ENCODE data around the gene DOK6. TPM values are rescaled to one million over a fixed set of nuclear protein-coding genes. Genes with fewer than 3 reads are reported as not detected.

Gene DOK6
- total and polyA plus RNA-seq, 8 donors, result 2.9 to 19.1 (median 14.9) TPM

DNA sequence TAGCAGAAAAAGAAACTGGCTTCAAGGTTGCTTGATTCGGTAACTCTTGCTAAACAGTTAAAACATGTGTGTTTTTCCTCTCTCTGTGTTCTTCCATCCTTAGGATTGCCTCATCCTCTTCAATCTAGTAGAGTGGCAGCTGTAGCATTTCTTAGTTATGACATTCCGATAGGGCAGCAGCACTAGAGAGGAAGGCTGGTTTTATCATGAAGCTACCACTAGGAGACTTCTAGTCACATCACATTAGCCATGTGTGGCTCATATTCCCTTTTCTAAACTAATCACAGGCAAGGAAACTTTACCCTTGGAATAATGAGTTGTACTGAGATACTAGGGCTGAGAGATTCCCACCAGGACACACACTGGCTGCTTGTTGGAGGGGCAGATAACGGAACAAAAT, 187.6 kb downstream of the DOK6 start:
- ATAC-seq, result peak; percentile 46
- no peaks in the 10 kb centered on the region for H3K27me3 ChIP-seq
- H3K27ac ChIP-seq, result no peak overlapping the region
- DNase-seq, result no peak
- no peaks in the 10 kb centered on the region for H3K36me3 ChIP-seq
- no peak overlapping the region for H3K4me3 ChIP-seq
- no peaks in the 10 kb centered on the region for H3K4me1 ChIP-seq
- intact Hi-C loops (cut with DNase I), result no loop called here
- H3K9me3 ChIP-seq, result no peaks in the 10 kb centered on the region
- TF ChIP-seq, protein P1, sequence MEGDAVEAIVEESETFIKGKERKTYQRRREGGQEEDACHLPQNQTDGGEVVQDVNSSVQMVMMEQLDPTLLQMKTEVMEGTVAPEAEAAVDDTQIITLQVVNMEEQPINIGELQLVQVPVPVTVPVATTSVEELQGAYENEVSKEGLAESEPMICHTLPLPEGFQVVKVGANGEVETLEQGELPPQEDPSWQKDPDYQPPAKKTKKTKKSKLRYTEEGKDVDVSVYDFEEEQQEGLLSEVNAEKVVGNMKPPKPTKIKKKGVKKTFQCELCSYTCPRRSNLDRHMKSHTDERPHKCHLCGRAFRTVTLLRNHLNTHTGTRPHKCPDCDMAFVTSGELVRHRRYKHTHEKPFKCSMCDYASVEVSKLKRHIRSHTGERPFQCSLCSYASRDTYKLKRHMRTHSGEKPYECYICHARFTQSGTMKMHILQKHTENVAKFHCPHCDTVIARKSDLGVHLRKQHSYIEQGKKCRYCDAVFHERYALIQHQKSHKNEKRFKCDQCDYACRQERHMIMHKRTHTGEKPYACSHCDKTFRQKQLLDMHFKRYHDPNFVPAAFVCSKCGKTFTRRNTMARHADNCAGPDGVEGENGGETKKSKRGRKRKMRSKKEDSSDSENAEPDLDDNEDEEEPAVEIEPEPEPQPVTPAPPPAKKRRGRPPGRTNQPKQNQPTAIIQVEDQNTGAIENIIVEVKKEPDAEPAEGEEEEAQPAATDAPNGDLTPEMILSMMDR (IDR thresholded peaks at IDR 0.05), result no peak

DNA sequence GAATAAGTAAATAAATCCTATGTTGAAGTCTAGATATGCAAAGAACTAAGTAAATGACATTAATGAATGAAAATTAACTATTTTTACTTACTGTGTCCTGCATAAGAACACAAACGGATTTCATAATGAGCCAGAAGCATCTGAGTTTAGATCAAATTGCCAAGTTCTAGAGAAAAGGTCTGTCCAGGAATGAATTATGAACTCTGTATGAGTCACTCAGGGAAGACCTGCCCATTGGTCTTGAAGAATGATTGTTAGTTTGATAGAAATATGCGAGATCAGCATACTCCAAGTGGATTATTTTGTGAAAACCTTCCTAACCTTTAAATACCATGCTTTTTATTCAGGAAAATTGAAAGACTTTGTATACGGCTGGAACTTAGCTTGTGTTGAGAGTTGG, 189.5 kb downstream of the DOK6 start:
- TF ChIP-seq, protein P1 (IDR thresholded peaks at IDR 0.05), result no peak
- H3K36me3 ChIP-seq, result no peaks in the 10 kb centered on the region
- DNase-seq (no peak), ATAC-seq (no peak)
- H3K4me1 ChIP-seq, result no peaks in the 10 kb centered on the region
- H3K4me3 ChIP-seq, result no peak overlapping the region
- intact Hi-C loops (cut with DNase I), result no loop called here
- no peaks in the 10 kb centered on the region for H3K27me3 ChIP-seq
- H3K9me3 ChIP-seq, result no peaks in the 10 kb centered on the region
- no peak overlapping the region for H3K27ac ChIP-seq

DNA sequence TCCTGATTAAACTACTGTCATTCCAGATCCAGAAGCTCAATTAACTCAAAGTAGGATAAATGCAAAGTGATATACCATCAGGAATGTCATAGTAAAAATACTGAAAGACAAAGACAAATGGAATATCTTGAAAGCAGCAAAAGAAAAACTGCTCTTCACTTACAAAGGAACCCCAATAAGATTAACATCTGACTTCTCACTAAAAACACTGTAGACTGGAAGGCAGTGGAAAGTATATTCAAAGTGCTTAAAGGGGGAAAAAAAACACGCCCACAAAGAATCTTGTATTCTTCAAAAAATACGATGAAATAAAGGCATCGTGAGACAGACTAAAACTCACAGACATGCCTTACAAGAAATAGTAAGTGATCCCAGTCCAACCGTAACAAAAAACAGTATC, 195.7 kb downstream of the DOK6 start:
- H3K27ac ChIP-seq, result no peak overlapping the region
- no peak for ATAC-seq
- intact Hi-C loops (cut with DNase I), result no loop called here
- no peaks in the 10 kb centered on the region for H3K4me1 ChIP-seq
- peaks cover 0 to 12% of the 10 kb centered on the region in 2 donors for H3K9me3 ChIP-seq
- TF ChIP-seq, protein P1 (IDR thresholded peaks at IDR 0.05), result no peak
- no peak for DNase-seq
- H3K36me3 ChIP-seq, result no peaks in the 10 kb centered on the region
- no peaks in the 10 kb centered on the region for H3K27me3 ChIP-seq
- no peak overlapping the region for H3K4me3 ChIP-seq

DNA sequence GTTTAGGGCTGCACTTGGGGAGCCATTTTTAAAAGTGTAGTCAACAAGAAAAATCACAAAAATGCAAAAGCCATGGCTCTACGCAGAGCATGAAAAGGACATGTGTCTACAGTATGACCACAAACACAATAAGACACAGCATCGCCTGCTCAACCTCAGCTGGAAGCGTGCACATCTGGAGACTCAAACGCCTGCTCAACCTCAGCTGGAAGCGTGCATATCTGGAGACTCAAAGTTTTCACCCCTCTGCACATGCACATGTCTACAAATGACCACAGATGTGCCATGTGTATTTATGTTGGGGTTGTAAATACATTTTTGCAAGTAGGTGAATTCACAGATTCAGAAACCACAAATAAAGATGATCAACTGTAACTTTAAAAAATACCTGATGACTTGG, 196.9 kb downstream of the DOK6 start:
- TF ChIP-seq, protein P1 (IDR thresholded peaks at IDR 0.05), result no peak
- H3K27ac ChIP-seq, result no peak overlapping the region
- DNase-seq (no peak), ATAC-seq (no peak)
- H3K9me3 ChIP-seq, result peaks cover 0 to 12% of the 10 kb centered on the region in 2 donors
- H3K27me3 ChIP-seq, result no peaks in the 10 kb centered on the region
- H3K4me1 ChIP-seq, result no peaks in the 10 kb centered on the region
- no peaks in the 10 kb centered on the region for H3K36me3 ChIP-seq
- H3K4me3 ChIP-seq, result no peak overlapping the region
- intact Hi-C loops (cut with DNase I), result no loop called here

DNA sequence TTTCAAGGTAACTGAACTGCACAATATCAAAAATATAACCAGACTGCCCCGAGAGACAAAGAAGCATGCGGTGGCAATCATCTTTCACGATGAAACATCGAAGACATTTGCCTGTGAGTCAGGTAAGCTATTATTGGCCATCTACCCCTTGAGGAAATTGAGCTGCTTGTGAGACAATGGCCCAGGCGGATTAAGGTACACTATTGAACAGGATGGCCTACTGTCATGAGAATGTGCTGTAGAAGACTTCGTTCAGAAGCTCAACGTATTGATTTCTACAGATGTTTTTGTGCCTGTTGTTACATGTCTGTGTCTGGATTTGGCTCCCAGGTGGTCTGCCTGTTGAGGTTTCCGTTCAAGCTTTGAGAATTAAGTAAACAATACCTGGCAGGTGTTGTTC, 198.7 kb downstream of the DOK6 start:
- Histone ChIP-seq H3K36me3 (no peaks in the 10 kb centered on the region), H3K27me3 (no peaks in the 10 kb centered on the region), H3K27ac (no peak overlapping the region), H3K4me3 (no peak overlapping the region), H3K9me3 (peaks cover 0 to 15% of the 10 kb centered on the region in 2 donors), H3K4me1 (no peaks in the 10 kb centered on the region)
- intact Hi-C loops (cut with DNase I), result no loop called here
- DNase-seq (no peak), ATAC-seq (no peak)
- TF ChIP-seq, protein P1 (IDR thresholded peaks at IDR 0.05), result no peak

Data from left lung (tissue), 10 donors.